GM08714 (cell line): Measurements from ENCODE around the gene BCL2L1.

Experiments
- H3K4me3 ChIP-seq: fragments of 200-500 bp; sonication (Bioruptor generic); 2 replicates; pipeline ENCODE4 v1.5.1; 2014; ENCODE audit warnings: mild to moderate bottlenecking, low read length, inconsistent platforms
- ZNF274 ChIP-seq: IDR thresholded peaks from 2 replicates; pipeline ENCODE4 v1.6.1; 2012; ENCODE audit warnings: mild to moderate bottlenecking, low read depth, low read length

BCL2L1 gene

DNA sequence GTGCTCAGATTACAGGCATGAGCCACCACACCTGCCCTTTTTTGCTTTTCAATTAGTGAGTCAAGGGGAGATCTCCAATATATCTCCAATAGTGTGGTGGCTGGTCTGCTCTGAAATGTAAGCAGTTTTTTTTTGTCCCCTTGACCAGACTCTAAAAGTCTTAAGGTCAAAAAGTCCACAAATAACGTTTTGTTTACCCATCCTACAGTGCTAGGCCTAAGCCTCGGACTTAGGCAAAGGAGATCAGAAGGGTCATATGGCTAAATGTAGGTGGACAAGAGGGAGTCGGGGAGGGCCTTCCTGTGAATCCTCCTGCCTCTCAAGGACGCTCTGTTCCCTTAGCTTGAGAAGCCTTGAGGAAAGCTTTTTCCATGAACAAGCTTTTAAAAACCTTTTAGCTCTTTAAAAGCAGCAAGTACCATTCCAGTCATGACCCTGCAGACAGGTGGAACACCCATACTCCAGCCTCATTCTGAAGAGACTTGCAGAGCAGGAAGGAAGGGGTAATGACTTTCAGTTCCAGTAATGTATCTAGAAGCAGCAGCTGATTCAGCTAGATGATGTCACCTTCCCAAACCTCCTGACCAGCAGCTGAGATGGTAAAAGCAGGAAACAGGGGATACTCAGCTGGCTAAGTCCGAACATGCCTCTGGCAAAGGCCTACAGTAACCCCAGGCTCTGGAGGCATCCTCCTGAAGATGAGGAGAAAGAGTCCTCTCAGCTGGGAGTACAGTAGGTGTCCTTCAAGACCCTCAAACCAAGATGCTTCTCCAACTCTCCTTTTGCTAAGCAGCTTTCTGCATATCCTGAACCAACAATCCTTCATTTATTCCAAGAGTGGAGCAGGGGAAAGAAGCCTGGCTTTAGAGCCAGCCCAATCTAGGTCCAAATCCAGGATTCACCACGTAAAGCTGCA lies 23.6 kb downstream of the BCL2L1 start:
- no peak for TF ChIP-seq ZNF274
- no peak overlapping the region; the same call in 1 of the 2 replicates for H3K4me3 ChIP-seq

DNA sequence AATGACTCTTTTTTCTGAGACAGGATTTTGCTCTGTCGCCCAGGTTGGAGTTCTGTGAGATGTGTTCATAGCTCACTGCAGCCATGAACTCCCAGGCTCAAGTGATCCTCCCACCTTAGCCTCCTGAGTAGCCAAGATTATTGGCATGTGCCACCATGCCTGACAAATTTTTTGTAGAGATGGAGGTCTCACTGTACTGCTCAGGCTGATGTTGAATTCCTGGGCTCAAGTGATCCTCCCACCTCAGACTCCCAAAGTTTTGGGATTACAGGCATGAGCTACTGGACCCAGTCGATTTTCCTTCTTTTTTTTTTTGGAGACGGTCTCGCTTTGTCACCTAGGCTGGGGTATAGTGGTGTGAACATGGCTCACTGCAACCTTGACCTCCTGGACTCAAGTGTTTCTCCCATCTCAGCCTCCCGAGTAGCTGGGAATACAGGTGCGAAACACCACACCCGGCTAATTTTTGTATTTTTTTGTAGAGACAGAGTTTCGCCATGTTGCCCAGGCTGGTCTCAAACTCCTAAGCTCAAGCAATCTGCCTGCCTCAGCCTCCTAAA lies 24.3 kb downstream of the BCL2L1 start:
- no peak for TF ChIP-seq ZNF274

GRCh38 chr20:31695849-31696804 lies 26.5 kb downstream of the BCL2L1 start:
- no peak for TF ChIP-seq ZNF274
- H3K4me3 ChIP-seq, result no peak overlapping the region

More for the DNA sequence above, 24.3 kb downstream of the BCL2L1 start:
- no peak overlapping the region for H3K4me3 ChIP-seq

DNA sequence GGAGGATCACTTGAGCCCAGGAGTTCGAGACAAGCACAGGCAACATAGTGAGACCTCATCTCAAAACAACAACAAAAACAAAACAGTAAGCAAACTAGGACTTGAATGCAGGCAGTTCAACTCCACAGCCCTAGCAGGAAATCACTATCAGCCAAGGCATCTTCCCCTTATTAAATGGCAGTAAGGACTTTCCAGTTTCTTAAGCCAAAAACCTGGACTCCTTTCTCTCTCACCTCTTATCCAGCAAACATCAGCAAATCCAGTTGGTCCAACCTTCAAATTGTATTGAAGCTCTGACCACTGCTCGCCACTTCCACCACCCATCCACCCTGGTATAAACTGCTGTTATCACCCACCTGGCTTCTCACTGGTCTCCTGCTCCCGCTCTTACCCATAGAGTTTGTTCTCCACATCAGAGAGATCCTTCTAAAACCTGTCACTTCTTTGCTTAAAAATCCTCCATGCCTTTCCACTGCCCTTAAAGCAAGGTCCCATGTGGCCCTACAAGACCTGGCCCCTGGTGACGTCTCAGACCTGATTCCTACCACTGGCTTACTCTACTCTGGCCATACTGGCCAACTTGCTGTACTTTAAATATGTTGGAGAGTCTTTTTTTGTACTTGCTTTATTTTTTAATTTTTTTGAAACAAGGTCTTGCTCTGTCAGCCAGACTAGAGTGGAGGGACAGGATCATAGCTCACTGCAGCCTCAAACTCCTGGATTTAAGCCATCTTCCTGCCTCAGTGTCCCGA lies 27.6 kb downstream of the BCL2L1 start:
- TF ChIP-seq ZNF274, result no peak
- no peak overlapping the region for H3K4me3 ChIP-seq

DNA sequence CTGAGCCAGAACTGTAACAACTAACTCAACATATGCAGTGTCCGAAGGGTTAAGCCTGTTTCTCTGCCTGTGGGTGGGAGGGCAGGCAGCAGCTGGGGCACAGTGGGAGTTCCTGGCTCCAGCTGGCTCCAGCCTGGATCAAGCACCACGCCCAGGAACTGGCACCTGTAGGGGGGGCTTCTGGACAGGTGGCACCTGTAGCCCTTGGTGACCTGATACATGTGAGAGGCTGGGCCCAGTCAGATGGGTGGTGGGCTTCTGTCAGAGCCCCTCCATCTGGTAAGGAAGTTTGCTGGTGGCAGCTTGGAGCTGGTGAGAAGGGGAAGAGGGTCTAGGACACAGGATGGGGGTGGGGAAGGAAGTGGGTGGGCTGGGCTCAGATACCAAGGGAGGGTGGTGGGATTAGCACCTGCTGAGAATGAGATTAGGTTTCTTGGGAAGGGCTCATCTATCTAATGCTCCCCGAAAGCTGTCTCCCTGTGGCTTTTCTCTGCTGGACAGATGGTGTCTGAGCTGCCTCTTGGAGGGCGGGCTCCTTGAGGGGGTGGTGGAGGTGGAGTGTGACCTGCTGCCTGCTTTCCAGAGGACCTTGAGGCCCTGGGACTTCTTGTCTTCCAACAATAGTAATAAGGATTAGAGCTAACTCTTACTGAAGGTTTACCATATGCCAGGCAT lies 28.5 kb downstream of the BCL2L1 start:
- no peak overlapping the region for H3K4me3 ChIP-seq
- TF ChIP-seq ZNF274, result no peak

- H3K4me3 ChIP-seq, result no peak overlapping the region
- no peak for TF ChIP-seq ZNF274
Observed at GRCh38 chr20:31693402-31693801, 29.3 kb downstream of the BCL2L1 start.

DNA sequence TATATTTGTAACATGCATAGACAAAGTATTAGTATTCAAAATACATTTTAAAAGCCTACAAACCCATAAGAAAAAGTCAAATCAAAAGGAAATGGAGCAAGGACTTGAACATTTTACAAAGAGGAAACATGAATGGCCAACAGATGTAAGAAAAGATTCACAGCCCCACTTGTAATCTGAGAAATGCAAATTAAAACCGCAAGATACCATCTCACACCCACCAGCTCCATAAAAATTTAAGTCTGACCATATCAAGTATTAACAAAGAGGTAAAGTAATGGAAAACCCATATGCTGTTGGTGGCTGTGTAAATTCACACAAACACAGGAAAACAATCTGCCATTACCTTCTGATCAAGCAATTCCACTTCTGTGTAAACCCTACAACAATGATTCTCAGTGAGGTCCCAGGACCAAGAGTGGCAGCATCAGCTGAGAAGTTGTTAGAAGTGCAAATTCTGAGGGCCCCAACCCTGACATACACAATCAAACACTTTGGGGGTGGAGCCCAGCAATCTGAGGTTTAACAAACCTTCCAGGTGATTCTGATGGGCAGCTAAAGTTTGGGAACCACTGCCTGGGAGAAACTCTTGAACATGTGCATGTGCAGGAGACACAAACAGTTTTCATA lies 30.9 kb downstream of the BCL2L1 start:
- no peak for TF ChIP-seq ZNF274
- no peak overlapping the region for H3K4me3 ChIP-seq

- no peak overlapping the region for H3K4me3 ChIP-seq
- no peak for TF ChIP-seq ZNF274
Observed at GRCh38 chr20:31690124-31690666, 32.5 kb downstream of the BCL2L1 start.

GRCh38 chr20:31689141-31689540 lies 33.5 kb downstream of the BCL2L1 start:
- H3K4me3 ChIP-seq, result no peak overlapping the region
- no peak for TF ChIP-seq ZNF274

DNA sequence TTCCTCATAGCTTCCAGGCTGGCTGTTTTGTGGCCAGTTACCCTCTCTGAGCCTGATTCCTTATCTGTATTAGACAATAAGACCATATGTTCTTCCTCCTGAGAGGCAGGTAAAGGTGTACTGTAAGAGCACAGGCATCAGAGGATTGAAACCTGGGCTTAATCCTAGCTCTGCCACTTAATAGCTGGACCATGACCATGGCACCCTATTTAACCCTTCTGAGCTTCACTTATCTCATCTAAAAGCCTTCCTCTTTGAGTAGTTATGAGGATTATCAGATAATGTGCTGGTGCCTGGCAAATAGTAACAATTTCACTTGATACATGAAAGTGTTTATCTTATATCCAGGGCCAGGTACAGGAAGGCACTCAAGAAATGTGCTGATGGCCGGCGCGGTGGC lies 34.9 kb downstream of the BCL2L1 start:
- no peak overlapping the region for H3K4me3 ChIP-seq
- no peak for TF ChIP-seq ZNF274

DNA sequence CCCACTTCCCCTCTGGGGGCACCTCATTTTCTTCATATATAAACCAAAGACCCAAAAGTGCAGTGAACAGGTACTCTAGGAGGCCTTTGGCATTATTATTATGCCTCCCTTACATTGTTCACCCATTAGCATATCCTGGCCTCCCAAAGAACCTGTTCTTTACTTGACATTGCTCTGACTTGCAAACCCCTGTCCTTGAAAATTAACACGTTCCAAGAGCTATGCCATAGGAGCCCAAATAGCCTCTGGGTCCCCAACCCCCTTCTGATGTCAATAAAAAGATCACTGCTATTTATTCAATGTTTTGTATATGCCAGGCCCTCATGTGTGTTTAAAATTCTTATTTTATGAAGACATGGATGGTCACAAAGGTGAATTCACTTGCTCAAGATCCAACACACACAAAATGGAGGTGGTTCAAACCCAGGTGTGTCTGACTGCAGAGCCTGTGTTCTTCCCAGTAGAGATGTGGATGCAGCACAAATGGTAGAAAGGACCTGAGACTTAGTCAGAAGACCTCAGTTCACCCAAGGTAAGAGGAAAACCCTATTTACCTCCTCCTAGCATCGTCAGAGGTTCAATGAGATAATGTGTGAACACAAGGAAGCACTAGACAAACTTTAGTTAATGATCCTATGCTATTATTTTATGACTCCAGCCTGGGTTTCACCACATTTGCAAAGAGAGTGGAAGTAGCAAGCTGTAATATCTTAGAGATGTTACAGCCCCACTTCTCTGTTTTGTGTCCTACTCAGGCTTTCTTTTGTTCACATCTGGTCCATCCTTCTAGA lies 36.6 kb downstream of the BCL2L1 start:
- peak overlapping the region; percentile 45; the same call in 1 of the 2 replicates for H3K4me3 ChIP-seq

More for the DNA sequence above, 36.6 kb downstream of the BCL2L1 start:
- no peak for TF ChIP-seq ZNF274
